GM12865 (cell line): ENCODE data around the gene ARHGEF33.

ENCODE experiments used
- DNase-seq: peaks from one replicate; pipeline ENCODE4 v3.0.0; 2010; ENCODE audit warnings: low read depth
- H3K4me3 ChIP-seq: 2 replicates; pipeline ENCODE4 v1.5.1; 2011; ENCODE audit warnings: mild to moderate bottlenecking, low read depth, low read length, control low read depth
- CTCF ChIP-seq: IDR thresholded peaks from 2 replicates; pipeline ENCODE4 v1.5.1; 2011; ENCODE audit warnings: low read length, control low read depth, low read depth, inconsistent platforms; ENCODE audit not compliant: insufficient read depth; ENCODE audit errors: missing control alignments

The ARHGEF33 gene

GRCh38 chr2:38966006-38966405 is 76.3 kb downstream of the ARHGEF33 start:
- no peak for DNase-seq
- no peak overlapping the region for H3K4me3 ChIP-seq
- TF ChIP-seq CTCF = no peak

- DNase-seq = no peak
- no peak overlapping the region for H3K4me3 ChIP-seq
- TF ChIP-seq CTCF = no peak
These were observed 77.0 kb downstream of the ARHGEF33 start for GRCh38 chr2:38966678-38967077.

GRCh38 chr2:38968021-38968420 is 78.3 kb downstream of the ARHGEF33 start:
- DNase-seq = no peak
- no peak for TF ChIP-seq CTCF
- no peak overlapping the region for H3K4me3 ChIP-seq

GRCh38 chr2:38971377-38971776 is 81.7 kb downstream of the ARHGEF33 start:
- no peak for DNase-seq
- no peak overlapping the region for H3K4me3 ChIP-seq
- TF ChIP-seq CTCF = no peak

GRCh38 chr2:38973266-38973665 is 83.6 kb downstream of the ARHGEF33 start:
- no peak for TF ChIP-seq CTCF
- H3K4me3 ChIP-seq = no peak overlapping the region
- no peak for DNase-seq

- DNase-seq = no peak
- no peak for TF ChIP-seq CTCF
- H3K4me3 ChIP-seq = no peak overlapping the region
These were observed 85.4 kb downstream of the ARHGEF33 start for GRCh38 chr2:38975042-38975441.

GRCh38 chr2:38977047-38977446 is 87.4 kb downstream of the ARHGEF33 start:
- H3K4me3 ChIP-seq = no peak overlapping the region
- no peak for DNase-seq
- no peak for TF ChIP-seq CTCF
